Astrocyte (in vitro differentiated cells and primary cell): ENCODE measurements around the gene CEP89.

Experiments used
- CTCF ChIP-seq: IDR thresholded peaks from 2 replicates; pipeline ENCODE4 v1.5.1; 2011; ENCODE audit warnings: low read depth, mild to moderate bottlenecking, inconsistent platforms, low read length, moderate library complexity; ENCODE audit not compliant: insufficient read depth
- EZH2 ChIP-seq: IDR thresholded peaks from 2 replicates; pipeline ENCODE4 v1.6.1; 2012; ENCODE audit warnings: mild to moderate bottlenecking, low read length, inconsistent platforms; ENCODE audit not compliant: insufficient read depth

GRCh38 chr19:32876919-32877285 lies 94.9 kb downstream of the CEP89 start:
- TF ChIP-seq CTCF (no peak), EZH2 (no peak)
